Cardiac muscle cell (in vitro differentiated cells and primary cell): ENCODE data around the gene S1PR3. TPM values are rescaled to one million over a fixed set of nuclear protein-coding genes. Genes with fewer than 3 reads are reported as not detected.
"Not testable (repeated sequence)": the region's sequence is repeated elsewhere in the genome, so short reads cannot be mapped to it uniquely, and the experiment has no call there.

ENCODE experiments used
- DNase-seq, 2 donors: peaks; one replicate each; pipeline versions ENCODE4 v3.0.0 to v3.0.0-alpha.2; 2010 to 2017; ENCODE audit warnings: low read depth in 1 of 2, low spot score in 1 of 2
- H3K27ac ChIP-seq: fragments of 200-600 bp; sonication (generic); 2 replicates; pipeline ENCODE4 v1.5.1; 2016
- H3K27me3 ChIP-seq: fragments of 200-600 bp; sonication (generic); 2 replicates; pipeline ENCODE4 v1.6.0; 2016; ENCODE audit warnings: control low read depth
- H3K36me3 ChIP-seq: fragments of 200-600 bp; sonication (generic); 2 replicates; pipeline ENCODE4 v1.5.1; 2016; ENCODE audit warnings: control low read depth
- H3K4me1 ChIP-seq: fragments of 200-600 bp; sonication (generic); 2 replicates; pipeline ENCODE4 v1.8.1; 2017; ENCODE audit warnings: low read depth, mild to moderate bottlenecking, mixed run types
- H3K4me3 ChIP-seq: fragments of 200-600 bp; sonication (generic); 2 replicates; pipeline ENCODE4 v1.5.1; 2016; ENCODE audit warnings: mild to moderate bottlenecking
- H3K9me3 ChIP-seq: fragments of 200-600 bp; sonication (generic); 2 replicates; pipeline ENCODE4 v1.5.1; 2017; ENCODE audit warnings: low read depth, mild to moderate bottlenecking, control low read depth
- polyA plus RNA-seq: library from polyadenylated mRNA; unstranded; fragments of >200 nt; fragmentation: Nextera tagmentation; extraction: Ambion mirVana; gene quantifications from 2 replicates; pipeline ENCODE4 v1.2.1, GENCODE V29; 2016
- total RNA-seq: library from RNA; depleted of rRNA; stranded (reverse); fragments of >200 nt; gene quantifications from 2 replicates; pipeline ENCODE4 v1.2.3, GENCODE V29; 2016
- TF ChIP-seq, protein P1 (sequence below): IDR thresholded peaks from 2 replicates; pipeline ENCODE4 v1.5.1; 2012; ENCODE audit warnings: low read depth, mild to moderate bottlenecking, low read length

The S1PR3 gene
- total RNA-seq (11.3 and 15.5 TPM in 2 replicates), polyA plus RNA-seq (7.4 and 10.9 TPM in 2 replicates)

DNA sequence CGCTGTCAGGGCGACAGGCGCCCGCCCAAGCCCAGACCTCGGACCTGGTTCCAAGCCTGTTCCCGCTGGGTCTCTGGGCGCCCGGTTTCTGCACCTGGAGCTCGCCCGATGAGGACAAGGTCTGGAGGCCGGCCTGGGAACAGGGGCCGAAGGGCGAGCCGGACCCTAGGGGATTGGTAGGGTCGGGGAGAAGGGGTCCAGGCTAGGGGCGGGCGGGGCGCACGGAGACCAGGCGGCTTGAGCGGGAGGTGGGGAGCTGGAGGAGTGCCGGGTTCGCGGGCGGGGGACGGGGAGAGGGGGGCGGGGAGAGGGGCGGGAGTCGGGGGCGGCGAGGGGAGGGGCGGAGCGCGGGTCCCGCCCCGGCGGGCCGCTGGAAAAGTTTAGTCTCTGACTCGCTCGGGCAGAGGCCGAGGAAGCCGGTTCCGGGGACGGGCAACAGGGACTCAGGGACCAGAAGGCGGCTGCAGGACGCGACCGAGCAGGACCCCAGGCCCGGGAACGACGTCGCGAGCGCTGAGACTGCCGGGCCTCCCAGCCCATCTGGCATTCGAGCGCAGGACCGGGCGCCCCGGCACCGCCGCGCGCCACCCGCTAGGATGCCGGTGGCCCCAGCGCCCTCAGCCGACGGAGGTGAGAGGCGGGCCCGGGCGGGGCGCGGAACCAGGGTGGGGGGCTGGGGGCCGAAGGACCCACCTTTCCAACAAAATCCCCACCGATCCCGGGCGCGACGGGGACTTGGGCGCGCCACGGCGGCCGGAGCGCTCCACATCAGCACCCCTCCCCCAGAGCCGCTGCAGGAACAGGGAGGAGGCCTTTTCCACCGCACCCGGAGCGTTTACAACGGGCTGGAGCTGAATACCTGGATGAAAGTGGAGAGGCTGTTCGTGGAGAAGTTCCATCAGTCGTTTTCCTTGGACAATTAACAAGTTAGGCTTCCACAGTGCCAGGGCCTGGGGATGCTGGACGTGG lies at the start of gene S1PR3:
S1PR3 (plus strand) TSS at position 403 of the 969 bp plus-strand sequence. CDS start 9,733 bp downstream, outside the sequence.
- TF ChIP-seq, protein P1, sequence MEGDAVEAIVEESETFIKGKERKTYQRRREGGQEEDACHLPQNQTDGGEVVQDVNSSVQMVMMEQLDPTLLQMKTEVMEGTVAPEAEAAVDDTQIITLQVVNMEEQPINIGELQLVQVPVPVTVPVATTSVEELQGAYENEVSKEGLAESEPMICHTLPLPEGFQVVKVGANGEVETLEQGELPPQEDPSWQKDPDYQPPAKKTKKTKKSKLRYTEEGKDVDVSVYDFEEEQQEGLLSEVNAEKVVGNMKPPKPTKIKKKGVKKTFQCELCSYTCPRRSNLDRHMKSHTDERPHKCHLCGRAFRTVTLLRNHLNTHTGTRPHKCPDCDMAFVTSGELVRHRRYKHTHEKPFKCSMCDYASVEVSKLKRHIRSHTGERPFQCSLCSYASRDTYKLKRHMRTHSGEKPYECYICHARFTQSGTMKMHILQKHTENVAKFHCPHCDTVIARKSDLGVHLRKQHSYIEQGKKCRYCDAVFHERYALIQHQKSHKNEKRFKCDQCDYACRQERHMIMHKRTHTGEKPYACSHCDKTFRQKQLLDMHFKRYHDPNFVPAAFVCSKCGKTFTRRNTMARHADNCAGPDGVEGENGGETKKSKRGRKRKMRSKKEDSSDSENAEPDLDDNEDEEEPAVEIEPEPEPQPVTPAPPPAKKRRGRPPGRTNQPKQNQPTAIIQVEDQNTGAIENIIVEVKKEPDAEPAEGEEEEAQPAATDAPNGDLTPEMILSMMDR = peak; percentile 14
- no peaks in the 10 kb centered on the region for H3K27me3 ChIP-seq
- peak within 1 kb of the TSS; percentile 29 for H3K27ac ChIP-seq
- peak within 1 kb of the TSS; percentile 74 for H3K4me3 ChIP-seq
- DNase-seq = peak; percentile 52 to 81
- no peaks in the 10 kb centered on the region for H3K9me3 ChIP-seq
- peaks cover 14% of the 10 kb centered on the region for H3K4me1 ChIP-seq
- no peaks in the 10 kb centered on the region for H3K36me3 ChIP-seq

DNA sequence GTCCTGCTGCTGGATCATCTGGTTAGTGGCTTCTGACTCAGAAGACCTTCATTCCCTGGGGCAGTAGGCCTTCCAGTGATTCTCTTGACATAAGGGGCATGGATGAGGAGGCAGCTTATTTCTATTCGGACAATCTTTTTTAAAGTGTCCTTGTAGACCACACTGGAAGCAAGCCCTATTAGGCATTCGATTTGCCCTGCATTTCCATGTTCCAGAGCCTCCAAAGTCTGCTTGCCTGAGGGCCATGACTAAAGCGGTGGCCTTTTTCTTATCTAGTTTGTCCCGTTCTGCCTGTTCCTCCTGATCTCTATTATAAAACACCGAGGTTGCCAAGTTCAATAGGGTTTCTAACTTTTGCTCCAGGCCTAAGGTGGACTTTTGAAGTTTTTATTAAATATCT lies 49.7 kb upstream of the S1PR3 start:
- H3K4me3 ChIP-seq, H3K9me3 ChIP-seq, H3K27me3 ChIP-seq, H3K36me3 ChIP-seq, H3K4me1 ChIP-seq, H3K27ac ChIP-seq, DNase-seq: not testable (repeated sequence)

DNA sequence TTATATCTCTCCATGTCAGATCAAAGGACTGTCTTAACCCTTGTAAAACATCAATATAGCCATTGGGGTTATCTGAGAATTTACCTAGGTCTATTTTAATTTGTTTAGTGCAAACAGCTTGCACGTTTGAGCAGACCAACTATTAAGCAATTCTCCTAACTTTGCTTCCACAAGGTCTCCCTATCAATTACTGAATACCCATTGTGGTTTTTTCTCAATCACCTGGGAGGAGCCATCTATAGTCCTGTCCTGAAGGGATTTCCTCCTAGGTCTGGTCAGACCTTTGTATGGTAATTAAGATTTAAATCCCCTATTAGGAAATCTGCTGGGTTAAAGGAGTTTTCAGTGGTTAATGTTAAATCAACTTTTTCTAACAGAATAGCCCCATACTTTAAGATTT lies 48.9 kb upstream of the S1PR3 start:
- H3K9me3 ChIP-seq = no peaks in the 10 kb centered on the region
- no peak overlapping the region for H3K27ac ChIP-seq
- H3K27me3 ChIP-seq = no peaks in the 10 kb centered on the region
- no peak overlapping the region for H3K4me3 ChIP-seq
- no peaks in the 10 kb centered on the region for H3K4me1 ChIP-seq
- TF ChIP-seq, protein P1 = no peak
- no peaks in the 10 kb centered on the region for H3K36me3 ChIP-seq
- DNase-seq = no peak

DNA sequence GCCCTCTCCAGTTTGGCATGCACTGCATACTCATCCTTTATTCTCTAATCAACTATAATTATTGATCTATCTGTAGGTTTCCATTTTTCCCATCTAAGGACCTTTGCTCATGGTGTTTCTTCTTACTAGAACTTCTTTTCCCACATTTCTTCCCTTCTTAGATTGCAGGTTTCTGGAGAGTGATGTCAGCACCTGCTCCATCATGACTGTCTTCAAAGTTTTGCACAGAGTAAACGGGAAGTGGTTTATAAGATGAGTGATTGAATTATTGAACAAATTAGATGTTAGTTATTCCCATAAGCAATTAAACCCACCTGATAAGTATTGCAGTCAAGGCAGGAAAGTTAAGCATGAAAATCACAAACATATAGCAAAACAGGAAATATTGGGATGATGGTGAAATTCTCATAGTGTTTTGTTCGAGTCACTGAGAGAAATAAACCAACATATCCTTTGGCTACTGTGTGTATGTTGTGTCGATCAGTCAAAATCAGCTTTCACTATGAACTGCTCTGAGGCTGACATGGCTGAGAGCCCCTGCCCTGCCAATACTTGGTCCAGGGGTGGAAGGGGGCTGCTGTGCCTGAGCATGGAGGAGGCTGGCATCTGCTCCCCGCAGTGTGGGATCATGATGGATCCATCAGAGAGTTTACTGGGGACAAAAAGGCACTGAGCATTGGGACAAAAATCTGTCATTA lies 45.5 kb upstream of the S1PR3 start:
- Histone ChIP-seq H3K4me3 (no peak overlapping the region), H3K27ac (no peak overlapping the region), H3K36me3 (no peaks in the 10 kb centered on the region), H3K9me3 (no peaks in the 10 kb centered on the region), H3K4me1 (peaks cover 20% of the 10 kb centered on the region), H3K27me3 (no peaks in the 10 kb centered on the region)
- TF ChIP-seq, protein P1 = no peak
- no peak for DNase-seq

DNA sequence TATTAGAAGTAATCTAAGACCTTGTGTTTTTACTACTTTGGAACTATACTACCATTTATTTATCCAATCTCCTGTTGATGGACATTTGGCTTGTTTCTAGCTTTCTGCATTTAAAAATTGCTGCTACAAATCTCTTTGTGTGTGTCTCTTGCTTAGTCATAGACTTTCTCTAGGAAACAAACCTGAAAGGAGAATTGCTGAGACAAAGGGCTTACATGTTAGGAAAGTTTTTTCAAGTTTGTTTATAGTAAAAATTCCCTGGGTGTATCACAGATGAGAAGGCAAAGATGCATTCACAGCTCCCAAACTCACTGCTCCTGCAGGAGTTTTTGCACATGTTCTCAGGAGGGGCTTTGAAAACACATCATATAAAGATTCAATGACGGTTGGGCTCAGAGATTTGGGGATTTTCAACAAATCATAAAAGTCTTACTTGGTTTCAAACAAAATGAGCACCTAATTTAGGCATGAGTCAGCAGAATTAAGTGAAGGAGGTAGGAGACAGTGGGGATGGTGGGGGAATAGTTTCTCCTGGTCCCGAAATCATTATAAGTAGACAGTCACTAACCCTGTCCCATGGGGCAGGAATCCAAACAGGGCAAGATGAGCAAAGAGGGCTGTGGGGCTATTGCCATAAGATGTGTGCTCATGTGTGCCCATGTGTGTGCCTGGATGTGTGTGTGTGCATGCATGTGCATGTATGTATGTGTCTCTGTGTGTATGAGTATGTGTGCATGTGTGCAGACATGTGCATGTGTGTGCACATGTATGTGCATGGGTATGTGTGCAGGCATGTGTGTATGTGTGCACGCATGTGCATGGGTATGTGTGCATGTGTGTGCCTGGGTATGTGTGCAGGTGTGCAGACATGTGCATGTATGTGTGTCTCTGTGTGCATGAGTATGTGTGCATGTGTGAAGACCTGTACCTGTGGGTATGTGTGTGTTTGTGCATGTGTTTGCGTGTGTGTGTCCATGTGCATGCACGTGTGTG lies 43.4 kb upstream of the S1PR3 start:
- H3K4me1 ChIP-seq = peaks cover 30% of the 10 kb centered on the region

More for the DNA sequence above, 43.4 kb upstream of the S1PR3 start:
- Histone ChIP-seq H3K27me3 (no peaks in the 10 kb centered on the region), H3K36me3 (no peaks in the 10 kb centered on the region), H3K27ac (no peak overlapping the region), H3K9me3 (no peaks in the 10 kb centered on the region), H3K4me3 (no peak overlapping the region)
- TF ChIP-seq, protein P1 = no peak
- DNase-seq = peak in 1 of 2 donors; percentile 27
